HL-60 (cell line): ENCODE measurements around the gene NUB1.

Experiments
- DNase-seq, 2 experiments: peaks; one replicate each; pipeline ENCODE4 v3.0.0-alpha.2; 2010 to 2020; ENCODE audit warnings: low read depth in 1 of 2, low spot score in 1 of 2
- H3K27ac ChIP-seq: fragments of 250-450 bp; sonication (Bioruptor Pico); replicated peaks from 2 replicates; pipeline ENCODE4 v1.5.1; 2020; ENCODE audit warnings: mild to moderate bottlenecking, moderate library complexity
- H3K27me3 ChIP-seq: fragments of 250-450 bp; sonication (Bioruptor Pico); 2 replicates; pipeline ENCODE4 v1.5.1; 2021; ENCODE audit warnings: mild to moderate bottlenecking, moderate library complexity; ENCODE audit not compliant: insufficient read depth, poor library complexity, severe bottlenecking
- H3K4me3 ChIP-seq: replicated peaks from 2 replicates; pipeline ENCODE4 v1.5.1; 2011; ENCODE audit warnings: mild to moderate bottlenecking, control low read depth, low read length; ENCODE audit not compliant: insufficient read depth
- GABPA ChIP-seq: IDR thresholded peaks from 2 replicates; pipeline ENCODE4 v1.6.1; 2012; ENCODE audit warnings: low read depth
- POLR2AphosphoS5 ChIP-seq: IDR thresholded peaks from 2 replicates; pipeline ENCODE4 v1.6.1; 2012; ENCODE audit warnings: low read depth
- SPI1 ChIP-seq: IDR thresholded peaks from 2 replicates; pipeline ENCODE4 v1.6.1; 2012; ENCODE audit warnings: low read depth, mild to moderate bottlenecking, borderline replicate concordance
- TF ChIP-seq, protein P1 (sequence below): IDR thresholded peaks from one replicate; pipeline ENCODE4 v1.5.1; 2011; ENCODE audit warnings: low read length, control low read depth, inconsistent platforms; ENCODE audit not compliant: insufficient read depth
- TF ChIP-seq, protein P2 (sequence below): IDR thresholded peaks from 2 replicates; pipeline ENCODE4 v1.6.1; 2012; ENCODE audit warnings: low read depth; ENCODE audit not compliant: insufficient replicate concordance

The NUB1 gene

DNA sequence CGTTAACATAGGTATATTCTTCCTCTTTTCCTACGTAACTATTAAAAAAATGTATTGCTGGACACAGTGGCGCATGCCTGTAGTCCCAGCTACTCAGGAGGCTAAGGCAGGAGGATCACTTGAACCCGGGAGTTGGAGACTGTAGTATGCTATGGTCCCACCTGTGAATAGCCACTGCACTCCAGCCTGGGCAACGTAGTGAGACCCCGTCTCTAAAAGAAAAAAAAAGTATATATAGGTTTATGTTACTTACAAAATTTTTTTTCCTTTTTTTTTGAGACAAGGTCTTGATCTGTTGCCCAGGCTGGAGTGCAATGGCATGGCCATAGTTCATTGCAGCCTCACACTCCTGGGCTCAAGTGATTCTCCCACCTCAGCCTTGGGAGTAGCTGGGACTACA, 5.6 kb downstream of the NUB1 start:
- TF ChIP-seq, protein P1, sequence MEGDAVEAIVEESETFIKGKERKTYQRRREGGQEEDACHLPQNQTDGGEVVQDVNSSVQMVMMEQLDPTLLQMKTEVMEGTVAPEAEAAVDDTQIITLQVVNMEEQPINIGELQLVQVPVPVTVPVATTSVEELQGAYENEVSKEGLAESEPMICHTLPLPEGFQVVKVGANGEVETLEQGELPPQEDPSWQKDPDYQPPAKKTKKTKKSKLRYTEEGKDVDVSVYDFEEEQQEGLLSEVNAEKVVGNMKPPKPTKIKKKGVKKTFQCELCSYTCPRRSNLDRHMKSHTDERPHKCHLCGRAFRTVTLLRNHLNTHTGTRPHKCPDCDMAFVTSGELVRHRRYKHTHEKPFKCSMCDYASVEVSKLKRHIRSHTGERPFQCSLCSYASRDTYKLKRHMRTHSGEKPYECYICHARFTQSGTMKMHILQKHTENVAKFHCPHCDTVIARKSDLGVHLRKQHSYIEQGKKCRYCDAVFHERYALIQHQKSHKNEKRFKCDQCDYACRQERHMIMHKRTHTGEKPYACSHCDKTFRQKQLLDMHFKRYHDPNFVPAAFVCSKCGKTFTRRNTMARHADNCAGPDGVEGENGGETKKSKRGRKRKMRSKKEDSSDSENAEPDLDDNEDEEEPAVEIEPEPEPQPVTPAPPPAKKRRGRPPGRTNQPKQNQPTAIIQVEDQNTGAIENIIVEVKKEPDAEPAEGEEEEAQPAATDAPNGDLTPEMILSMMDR = no peak
- TF ChIP-seq, protein P2, sequence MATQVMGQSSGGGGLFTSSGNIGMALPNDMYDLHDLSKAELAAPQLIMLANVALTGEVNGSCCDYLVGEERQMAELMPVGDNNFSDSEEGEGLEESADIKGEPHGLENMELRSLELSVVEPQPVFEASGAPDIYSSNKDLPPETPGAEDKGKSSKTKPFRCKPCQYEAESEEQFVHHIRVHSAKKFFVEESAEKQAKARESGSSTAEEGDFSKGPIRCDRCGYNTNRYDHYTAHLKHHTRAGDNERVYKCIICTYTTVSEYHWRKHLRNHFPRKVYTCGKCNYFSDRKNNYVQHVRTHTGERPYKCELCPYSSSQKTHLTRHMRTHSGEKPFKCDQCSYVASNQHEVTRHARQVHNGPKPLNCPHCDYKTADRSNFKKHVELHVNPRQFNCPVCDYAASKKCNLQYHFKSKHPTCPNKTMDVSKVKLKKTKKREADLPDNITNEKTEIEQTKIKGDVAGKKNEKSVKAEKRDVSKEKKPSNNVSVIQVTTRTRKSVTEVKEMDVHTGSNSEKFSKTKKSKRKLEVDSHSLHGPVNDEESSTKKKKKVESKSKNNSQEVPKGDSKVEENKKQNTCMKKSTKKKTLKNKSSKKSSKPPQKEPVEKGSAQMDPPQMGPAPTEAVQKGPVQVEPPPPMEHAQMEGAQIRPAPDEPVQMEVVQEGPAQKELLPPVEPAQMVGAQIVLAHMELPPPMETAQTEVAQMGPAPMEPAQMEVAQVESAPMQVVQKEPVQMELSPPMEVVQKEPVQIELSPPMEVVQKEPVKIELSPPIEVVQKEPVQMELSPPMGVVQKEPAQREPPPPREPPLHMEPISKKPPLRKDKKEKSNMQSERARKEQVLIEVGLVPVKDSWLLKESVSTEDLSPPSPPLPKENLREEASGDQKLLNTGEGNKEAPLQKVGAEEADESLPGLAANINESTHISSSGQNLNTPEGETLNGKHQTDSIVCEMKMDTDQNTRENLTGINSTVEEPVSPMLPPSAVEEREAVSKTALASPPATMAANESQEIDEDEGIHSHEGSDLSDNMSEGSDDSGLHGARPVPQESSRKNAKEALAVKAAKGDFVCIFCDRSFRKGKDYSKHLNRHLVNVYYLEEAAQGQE = no peak
- TF ChIP-seq SPI1 (no peak), GABPA (no peak), POLR2AphosphoS5 (no peak)
- Histone ChIP-seq H3K4me3 (no peak overlapping the region), H3K27ac (no peak overlapping the region), H3K27me3 (no peaks in the 10 kb centered on the region)
- DNase-seq = no peak

DNA sequence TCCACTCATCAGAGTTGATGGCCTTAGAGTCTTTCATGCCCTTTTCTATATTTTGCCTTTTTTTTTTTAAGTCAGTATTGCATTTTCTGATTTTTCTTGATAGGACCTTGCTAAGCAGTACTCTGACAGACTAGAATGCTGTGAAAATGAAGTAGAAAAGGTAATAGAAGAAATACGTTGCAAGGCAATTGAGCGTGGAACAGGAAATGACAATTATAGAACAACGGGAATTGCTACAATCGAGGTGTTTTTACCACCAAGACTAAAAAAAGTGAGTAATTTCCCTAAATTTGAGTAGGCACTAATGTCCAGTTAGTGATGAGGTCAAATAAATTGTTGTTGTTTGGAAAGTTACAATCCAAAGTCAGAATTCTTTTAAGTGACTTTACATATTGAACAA, 7.4 kb downstream of the NUB1 start:
- H3K4me3 ChIP-seq = no peak overlapping the region
- no peak for DNase-seq
- no peaks in the 10 kb centered on the region for H3K27me3 ChIP-seq
- no peak for TF ChIP-seq GABPA
- TF ChIP-seq SPI1 = no peak
- no peak for TF ChIP-seq POLR2AphosphoS5
- TF ChIP-seq, protein P2 = no peak
- TF ChIP-seq, protein P1 = no peak
- peak overlapping the region; percentile 2; the same call in 1 of the 2 replicates for H3K27ac ChIP-seq

DNA sequence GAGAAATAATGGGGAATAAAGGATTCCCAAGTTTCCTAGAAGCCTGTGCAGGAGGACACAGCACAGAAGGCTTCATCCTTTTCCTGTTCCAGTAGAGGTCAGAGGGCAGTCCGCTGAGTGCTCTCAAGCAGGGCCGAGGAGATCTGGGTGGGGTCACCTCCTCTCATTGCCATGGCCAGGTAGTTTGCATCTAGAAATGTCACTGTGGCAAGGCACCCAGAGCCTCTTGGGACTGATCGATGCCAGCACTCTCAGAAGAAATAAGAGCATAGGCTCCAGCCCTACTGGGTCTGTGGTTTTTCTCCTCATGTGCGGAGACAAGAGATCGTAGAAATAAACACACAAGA, 7.9 kb downstream of the NUB1 start:
- TF ChIP-seq GABPA (no peak), SPI1 (no peak), POLR2AphosphoS5 (no peak)
- TF ChIP-seq, protein P1 = no peak
- TF ChIP-seq, protein P2 = no peak
- H3K27ac ChIP-seq = peak overlapping the region; percentile 2; the same call in 1 of the 2 replicates

More for the DNA sequence above, 7.9 kb downstream of the NUB1 start:
- peak overlapping the region; percentile 38 for H3K4me3 ChIP-seq
- H3K27me3 ChIP-seq = no peaks in the 10 kb centered on the region
- DNase-seq = no peak
